ENCODE data around the gene TSNAXIP1. TPM values are rescaled to one million over a fixed set of nuclear protein-coding genes. Genes with fewer than 3 reads are reported as not detected.

TSNAXIP1 gene, protein sequence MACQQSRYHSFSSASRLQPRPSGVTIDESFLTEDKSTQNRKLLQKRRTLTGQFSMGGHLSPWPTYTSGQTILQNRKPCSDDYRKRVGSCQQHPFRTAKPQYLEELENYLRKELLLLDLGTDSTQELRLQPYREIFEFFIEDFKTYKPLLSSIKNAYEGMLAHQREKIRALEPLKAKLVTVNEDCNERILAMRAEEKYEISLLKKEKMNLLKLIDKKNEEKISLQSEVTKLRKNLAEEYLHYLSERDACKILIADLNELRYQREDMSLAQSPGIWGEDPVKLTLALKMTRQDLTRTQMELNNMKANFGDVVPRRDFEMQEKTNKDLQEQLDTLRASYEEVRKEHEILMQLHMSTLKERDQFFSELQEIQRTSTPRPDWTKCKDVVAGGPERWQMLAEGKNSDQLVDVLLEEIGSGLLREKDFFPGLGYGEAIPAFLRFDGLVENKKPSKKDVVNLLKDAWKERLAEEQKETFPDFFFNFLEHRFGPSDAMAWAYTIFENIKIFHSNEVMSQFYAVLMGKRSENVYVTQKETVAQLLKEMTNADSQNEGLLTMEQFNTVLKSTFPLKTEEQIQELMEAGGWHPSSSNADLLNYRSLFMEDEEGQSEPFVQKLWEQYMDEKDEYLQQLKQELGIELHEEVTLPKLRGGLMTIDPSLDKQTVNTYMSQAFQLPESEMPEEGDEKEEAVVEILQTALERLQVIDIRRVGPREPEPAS
- polyA plus RNA-seq (ENCODE audit: insufficient read length in 3 of 3): 1 to 10 TPM; 6.9 to 9.4 (median 7.6) TPM
- long read RNA-seq, donor 1: 0 reads
- long read RNA-seq, donor 2, partial matches to known transcripts: 5 of 5 reads
- long read RNA-seq, donor 2, other reads (novel, unspliced or antisense): 0 of 5 reads
- long read RNA-seq, donor 3: 0 reads
- long read RNA-seq, donor 4: 0 reads
- long read RNA-seq, donor 5: 0 reads
- long read RNA-seq, donor 6: 0 reads
- long read RNA-seq, donor 7, partial matches to known transcripts: 0 of 1 reads
- long read RNA-seq, donor 7, other reads (novel, unspliced or antisense): 0 of 1 reads
- long read RNA-seq, donor 8: 0 reads
- long read RNA-seq, donor 9: 0 reads
- long read RNA-seq, donor 10, partial matches to known transcripts: 18 of 25 reads
- long read RNA-seq, donor 10, other reads (novel, unspliced or antisense): 7 of 25 reads
- long read RNA-seq, donor 11: 0 reads
- long read RNA-seq, donor 12: 0 reads
- long read RNA-seq, donor 13: 0 reads
- long read RNA-seq, donor 14, partial matches to known transcripts: 0 of 1 reads
- long read RNA-seq, donor 14, other reads (novel, unspliced or antisense): 0 of 1 reads
- long read RNA-seq, donor 15, partial matches to known transcripts: 0 of 5 reads
- long read RNA-seq, donor 15, other reads (novel, unspliced or antisense): 5 of 5 reads
- long read RNA-seq, donor 16: 0 reads

DNA sequence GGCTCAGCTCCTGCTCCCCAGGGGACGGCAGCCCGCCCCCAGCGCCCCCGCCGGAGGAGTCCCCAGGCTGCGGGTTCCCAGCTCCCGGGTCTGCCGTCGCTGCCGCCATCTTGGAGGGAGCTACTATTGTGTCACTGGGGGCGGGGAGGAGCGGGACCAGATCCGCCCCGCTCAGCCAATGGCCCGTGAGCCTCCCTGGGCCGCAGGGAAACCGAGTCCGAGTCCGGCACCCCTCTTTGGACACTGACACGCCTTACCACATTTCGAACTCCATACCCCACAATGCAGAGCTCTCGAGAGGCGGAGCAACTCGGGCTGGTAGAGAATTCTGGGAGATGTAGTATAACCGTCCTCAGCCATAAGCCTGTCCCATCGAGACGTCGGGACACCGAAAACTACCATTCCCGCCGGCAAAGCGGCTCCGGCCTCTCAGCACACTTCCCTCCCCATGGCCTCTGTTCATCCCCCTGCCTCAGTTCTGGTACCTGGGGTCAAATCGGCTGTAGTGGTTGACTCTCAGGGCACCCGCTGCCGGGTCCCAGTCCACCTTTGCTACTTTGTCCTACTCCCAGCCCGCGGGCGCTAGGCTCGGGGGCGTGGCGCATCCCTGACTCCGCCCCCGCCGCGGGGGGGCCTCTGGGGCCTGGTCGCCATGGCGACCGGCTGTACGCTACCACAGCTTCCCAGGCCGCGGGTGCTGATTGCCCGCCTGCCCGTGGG is at the start of gene TSNAXIP1, which contains the start of gene RANBP10:
TSS of gene TSNAXIP1 (plus strand) at position 462 of the 720 bp plus-strand sequence. CDS start 261 bp downstream, outside the sequence.
TSS of gene RANBP10 (minus strand) at position 133 of the 720 bp plus-strand sequence. CDS start at position 109, 24 bp downstream.
- DNase-seq (ENCODE audit: extremely low read depth in 1 of 11, low read depth in 9 of 11, low spot score in 4 of 11): peak; percentile 94 to 99 (median 98)

DNA sequence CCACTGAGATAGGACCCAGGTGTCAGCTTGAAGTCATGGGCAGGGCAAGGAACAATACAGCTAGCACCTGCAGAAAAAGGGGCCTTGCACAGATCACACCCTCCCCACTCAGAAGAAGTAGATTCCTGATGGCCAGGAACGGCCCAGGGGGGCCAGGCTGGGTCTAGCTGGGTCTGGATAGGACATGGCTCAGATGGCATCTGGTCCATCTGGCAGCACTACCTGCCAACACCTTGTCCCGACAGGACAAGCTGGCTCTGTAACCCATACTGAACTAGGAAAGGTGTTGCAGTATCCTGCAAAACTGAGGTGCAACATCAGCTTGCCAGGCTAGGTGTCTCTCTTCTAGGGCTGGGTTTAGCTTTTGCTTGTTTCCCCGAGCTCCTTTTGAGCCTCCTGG is 48.7 kb upstream of the TSNAXIP1 start:
- DNase-seq (ENCODE audit: extremely low read depth in 1 of 11, low read depth in 9 of 11, low spot score in 4 of 11): no peak

DNA sequence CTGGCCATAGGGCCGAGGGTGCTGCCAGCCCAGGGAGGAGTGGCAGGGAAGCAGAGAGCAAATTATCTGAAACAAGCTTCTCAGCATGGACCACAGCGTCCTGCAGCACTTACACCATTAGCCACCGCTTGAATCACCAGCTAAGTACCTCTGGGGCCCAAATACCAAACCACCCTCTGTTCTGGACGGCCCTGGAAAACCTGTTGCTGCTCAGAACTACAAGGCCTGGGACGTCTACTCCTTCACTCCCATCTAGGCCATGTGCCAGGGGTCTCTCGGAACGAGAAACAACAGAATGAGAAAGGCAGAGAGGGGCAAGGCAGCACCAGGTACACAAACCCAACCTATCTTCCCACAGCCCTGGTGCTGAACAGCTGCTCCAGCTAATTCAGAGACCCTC is 47.7 kb upstream of the TSNAXIP1 start:
- DNase-seq (ENCODE audit: extremely low read depth in 1 of 11, low read depth in 9 of 11, low spot score in 4 of 11): no peak

DNA sequence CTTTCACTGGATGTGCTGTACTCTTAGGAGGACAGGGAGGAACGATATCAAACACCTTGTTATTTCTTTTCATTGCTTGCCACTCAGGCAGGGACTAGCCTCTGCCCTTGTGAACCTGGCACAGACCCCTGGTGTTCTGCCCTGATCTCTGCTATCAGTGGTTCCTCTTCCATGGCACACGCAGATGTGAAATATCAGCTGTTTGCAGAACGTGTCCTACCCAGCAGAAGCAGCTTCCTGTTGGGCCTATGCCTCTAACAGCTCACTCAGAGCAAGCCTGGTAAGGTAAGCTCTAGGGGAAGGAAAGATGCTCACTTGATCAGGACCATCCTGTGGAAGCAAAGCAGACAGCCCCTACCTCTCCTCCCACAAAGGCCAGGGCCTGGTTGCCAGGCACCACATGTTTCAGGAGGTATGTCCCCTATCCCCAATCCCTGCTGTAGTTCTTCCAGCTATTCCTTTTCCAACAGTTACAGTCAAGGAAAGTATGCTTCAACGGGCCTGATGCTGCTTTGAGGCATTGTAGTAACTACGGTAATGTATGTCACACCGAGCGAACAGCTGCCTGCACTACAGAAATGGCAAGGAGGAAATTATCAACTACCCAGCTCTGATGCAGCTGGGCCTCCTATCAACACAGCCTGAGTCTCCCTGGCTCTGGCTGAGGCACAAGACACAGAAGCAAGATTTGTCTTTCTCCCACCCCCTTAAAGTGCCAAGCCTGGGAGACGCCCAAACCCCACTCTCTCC is 46.3 kb upstream of the TSNAXIP1 start:
- DNase-seq (ENCODE audit: extremely low read depth in 1 of 11, low read depth in 9 of 11, low spot score in 4 of 11): no peak

DNA sequence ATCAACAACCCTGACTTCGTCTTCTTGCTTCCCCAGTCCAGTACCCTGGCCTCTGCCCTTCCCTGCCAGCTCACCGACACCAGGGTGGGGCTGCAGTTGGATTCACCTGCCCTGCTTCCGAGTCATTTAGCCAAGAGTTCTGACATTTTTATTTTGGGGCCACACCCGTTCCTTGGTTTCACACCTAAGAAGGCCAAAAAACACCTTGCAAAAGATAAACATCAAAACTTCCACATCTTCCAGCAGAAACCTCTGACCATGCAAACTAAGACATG is 45.8 kb upstream of the TSNAXIP1 start:
- DNase-seq (ENCODE audit: extremely low read depth in 1 of 11, low read depth in 9 of 11, low spot score in 4 of 11): no peak

DNA sequence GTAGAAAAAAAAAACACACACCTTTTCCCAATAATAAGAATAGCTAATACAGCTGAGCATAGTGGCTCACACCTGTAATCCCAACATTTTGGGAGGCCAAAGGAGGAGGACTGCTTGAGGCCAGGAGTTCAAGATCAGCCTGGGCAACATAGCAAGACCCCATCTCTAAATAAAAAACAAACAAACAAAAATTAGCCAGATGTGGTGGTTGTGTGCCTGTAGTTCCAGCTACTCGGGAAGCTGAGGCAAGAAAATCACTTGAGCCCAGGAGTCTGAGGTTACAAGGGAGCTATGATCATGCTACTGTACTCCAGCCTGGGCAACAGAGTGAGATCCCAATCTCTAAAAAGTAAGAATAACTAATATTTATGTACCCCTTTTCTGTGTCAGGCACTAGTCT is 44.8 kb upstream of the TSNAXIP1 start:
- DNase-seq (ENCODE audit: extremely low read depth in 1 of 11, low read depth in 9 of 11, low spot score in 4 of 11): no peak

DNA sequence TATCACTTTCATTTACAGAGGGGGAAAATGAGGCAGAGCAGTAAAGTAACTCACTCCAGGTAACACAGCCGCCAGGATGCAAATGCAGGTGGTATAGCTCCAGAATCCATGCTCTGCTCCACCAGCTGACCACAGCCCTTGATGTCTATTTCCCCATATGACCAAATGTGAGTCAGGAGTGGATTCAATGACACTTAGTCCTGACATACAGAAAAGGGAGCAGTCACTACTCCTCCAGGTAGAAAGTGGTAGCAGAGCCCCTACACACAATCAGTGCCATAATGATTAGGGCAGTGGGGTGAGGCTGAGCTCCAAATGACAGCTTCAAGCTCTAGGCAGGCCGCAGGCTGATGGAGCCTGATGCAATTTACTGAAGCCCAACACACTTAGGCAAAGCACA is 44.3 kb upstream of the TSNAXIP1 start:
- no peak for DNase-seq (ENCODE audit: extremely low read depth in 1 of 11, low read depth in 9 of 11, low spot score in 4 of 11)

DNA sequence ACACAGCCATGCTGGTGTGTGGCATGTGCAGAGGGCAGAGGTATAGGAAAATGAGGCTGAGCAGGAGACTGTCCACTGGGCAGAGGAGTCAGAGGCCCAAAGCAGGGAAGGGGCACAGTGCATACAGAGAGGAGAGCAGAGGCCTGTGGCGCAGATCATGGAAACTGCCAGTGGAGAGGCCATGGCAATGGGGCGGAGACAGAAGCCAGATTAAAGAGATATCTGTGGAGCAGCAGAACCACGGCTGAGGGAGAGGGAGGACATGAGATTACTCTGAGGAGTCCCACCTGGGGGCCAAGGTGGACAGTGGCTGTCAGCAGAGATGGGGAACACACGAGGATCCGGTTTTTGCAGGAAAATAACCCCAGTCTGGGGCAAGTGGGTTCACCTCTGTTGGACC is 43.6 kb upstream of the TSNAXIP1 start:
- no peak for DNase-seq (ENCODE audit: extremely low read depth in 1 of 11, low read depth in 9 of 11, low spot score in 4 of 11)

DNA sequence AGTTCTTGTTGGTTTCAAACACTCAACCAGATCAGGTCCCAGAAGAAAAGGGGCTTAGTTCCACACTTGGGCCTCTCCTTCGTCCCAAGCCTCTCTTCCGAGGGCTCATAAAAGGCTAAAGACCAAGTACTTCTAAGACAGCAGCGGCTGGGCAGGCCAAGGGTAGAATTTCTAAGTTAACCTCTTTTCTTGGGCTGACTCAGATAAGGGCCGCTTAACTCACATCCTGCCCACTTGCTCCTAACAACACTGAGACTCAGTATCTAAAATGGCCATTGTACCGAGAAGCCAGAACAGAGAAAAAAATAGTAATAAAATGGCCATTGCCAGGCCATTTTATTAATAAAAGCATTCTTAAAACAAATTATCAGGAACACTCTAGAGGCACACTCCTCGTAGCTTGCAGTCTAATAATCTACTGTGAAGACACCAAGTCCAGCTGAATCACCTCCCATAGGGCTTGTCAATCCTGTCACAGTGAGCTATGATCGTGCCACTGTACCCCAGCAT is 42.5 kb upstream of the TSNAXIP1 start:
- DNase-seq (ENCODE audit: extremely low read depth in 1 of 11, low read depth in 9 of 11, low spot score in 4 of 11): no peak

DNA sequence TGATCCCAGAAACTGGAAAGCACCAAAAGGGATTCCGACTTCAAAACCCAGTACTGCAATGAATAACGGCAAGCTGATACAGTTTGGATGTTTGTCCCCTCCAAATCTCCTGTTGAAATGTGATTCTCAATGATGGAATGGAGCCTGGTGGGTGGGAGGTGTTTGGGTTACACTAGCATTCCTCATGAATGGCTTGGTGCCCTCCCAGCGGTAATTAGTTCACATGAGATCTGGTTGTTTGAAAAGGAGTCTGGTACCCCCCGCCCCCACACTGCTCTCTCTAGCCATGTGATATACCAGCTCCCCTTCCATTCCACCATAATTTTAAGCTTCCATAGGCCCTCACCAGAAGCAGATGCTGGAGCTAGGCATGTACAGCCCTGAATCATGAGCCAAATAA is 40.4 kb upstream of the TSNAXIP1 start:
- DNase-seq (ENCODE audit: extremely low read depth in 1 of 11, low read depth in 9 of 11, low spot score in 4 of 11): peak in 10 of 11 donors; percentile 10 to 58 (median 21)

DNA sequence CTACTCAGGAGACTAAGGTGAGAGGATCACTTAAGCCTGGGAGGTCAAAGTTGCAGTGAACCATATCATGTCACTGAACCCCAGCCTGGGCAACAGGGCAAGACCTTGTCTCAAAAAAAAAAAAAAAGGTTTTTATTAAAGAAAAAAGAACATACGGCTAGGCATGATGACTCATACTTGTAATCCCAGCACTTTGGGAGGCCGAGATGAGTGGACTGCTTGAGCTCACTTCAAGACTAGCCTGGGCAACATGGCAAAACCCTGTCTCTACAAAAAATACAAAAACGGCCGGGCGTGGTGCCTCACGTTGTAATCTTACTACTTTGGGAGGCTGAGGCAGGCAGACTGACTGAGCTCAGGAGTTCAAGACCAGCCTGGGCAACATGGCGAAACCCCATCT is 38.7 kb upstream of the TSNAXIP1 start:
- no peak for DNase-seq (ENCODE audit: extremely low read depth in 1 of 11, low read depth in 9 of 11, low spot score in 4 of 11)

DNA sequence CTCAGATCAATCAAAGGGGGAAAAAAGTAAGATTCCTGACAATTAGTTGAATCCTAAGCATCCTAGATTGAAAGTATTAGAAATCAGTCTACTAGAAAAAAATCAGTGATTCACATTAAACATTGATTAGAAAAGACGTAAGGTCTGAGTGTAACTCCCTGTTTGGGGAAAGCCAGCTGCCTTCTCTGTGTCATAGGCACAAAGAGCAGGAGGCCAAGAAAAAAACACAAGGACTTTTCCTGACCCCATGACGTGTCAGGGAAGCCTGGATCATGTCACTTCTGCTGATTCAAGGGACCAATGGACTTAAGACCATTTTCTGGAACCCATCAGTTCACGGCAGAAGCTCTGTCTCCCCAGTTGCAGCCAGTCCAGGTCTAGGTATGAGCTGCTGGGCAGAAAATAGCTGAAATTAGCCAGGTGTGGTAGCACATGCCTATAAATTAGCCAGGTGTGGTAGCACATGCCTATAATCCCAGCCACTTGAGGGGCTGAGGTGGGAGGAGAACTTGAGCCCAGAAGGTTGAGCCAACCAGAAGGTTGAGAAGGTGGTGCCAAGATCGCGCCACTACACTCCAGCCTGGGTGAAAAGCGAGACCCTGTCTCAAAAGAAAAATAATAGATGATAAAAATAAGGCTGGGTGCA is 36.2 kb upstream of the TSNAXIP1 start:
- DNase-seq (ENCODE audit: extremely low read depth in 1 of 11, low read depth in 9 of 11, low spot score in 4 of 11): no peak

DNA sequence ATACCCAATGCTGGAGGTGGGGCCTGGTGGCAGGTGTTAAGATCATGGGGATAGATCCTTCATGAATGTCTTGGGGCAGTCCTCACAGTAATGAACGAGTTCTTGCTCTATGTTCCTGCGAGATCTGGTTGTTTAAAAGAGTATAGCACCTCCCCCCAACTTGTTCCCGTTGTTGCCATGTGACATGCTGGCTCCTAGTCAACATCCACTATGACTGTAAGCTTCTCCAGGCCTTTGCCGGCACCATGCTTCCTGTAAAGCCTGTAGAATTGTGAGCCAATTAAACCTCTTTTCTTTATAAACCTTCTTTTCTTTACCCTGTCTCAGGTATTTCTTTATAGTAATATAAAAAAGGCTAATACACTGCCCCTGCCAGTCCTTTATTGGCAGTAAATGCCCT is 33.6 kb upstream of the TSNAXIP1 start:
- no peak for DNase-seq (ENCODE audit: extremely low read depth in 1 of 11, low read depth in 9 of 11, low spot score in 4 of 11)

DNA sequence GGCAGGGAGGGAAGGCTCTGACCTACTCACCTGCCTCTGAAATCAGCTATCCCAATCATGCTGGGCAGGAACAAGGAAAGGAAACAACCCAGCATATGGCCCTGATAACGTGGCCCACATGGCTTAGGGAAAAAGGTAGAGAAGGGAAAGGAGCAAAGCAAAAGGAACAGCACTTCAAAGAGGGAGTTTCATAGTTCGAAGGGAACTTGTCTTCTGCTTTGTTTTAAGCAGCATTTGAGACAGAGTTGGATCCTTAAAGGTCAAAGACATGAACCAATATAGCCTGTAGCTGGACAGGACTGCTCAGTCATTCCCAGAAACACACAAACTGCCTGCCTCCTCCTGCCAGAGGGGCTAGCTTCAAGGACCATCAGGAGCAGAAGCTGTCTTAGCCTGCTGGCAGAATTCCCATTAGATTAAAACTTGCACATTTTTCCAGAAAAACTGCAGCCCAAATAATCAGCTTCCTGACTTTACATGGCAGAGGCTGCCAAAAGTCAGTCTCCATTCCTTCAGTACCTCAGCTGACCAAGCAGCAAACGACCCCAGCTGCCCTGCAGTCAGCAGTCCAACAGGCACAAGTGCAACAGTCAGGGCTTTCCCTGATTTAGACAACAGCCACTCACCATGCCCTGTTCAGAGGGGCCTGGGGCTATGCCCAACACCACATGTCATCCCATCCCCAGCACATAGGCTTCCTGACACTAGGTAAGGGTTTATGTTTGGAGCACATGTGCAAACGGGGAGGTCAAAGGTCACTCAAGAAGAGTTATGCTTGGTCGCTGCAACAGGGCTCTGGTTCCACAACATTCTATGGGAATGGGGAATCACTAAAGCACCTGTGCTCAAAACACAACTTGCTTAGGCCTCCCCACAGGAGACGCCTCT is 32.9 kb upstream of the TSNAXIP1 start:
- no peak for DNase-seq (ENCODE audit: extremely low read depth in 1 of 11, low read depth in 9 of 11, low spot score in 4 of 11)

DNA sequence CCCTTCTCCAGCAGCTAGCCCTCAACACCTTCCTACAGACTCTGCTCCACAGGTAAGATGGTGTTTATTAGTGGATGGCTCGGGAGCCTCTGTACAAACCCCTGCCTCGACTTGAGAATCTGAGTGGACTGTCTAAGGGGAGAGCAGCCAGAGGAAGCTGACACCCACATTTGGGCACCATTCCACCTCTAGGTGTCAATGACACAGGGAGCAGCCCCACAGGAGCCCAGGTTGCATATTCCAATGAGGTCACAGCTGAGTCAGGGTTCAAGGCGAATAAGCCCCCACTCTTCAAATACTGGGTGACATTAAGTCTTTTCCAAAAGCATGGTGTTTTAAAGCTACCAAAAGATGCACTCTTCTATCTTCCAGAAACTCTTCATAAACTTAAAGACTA is 32.2 kb upstream of the TSNAXIP1 start:
- no peak for DNase-seq (ENCODE audit: extremely low read depth in 1 of 11, low read depth in 9 of 11, low spot score in 4 of 11)

DNA sequence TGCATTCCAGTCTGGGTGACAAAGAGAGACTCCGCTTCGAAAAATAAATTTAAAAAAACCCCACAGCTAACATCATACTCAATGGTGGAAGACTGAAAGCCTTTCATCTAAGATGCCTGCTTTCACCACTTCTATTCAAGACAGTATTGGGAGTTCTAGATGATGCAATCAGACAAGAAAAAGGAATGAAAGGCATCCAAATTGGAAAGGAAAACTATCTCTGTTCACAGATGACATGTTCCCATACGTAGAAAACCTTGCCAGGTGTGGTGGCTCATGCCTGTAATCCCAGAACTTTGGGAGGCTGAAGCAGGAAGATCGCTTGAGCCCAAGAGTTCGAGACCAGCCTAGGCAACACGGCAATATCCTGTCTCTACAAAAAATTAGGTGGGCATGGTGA is 31.4 kb upstream of the TSNAXIP1 start:
- no peak for DNase-seq (ENCODE audit: extremely low read depth in 1 of 11, low read depth in 9 of 11, low spot score in 4 of 11)
